SK-N-SH treated with all-trans-retinoic acid at 6 μM for 48 hours (cell line): ENCODE measurements around the gene LYPD6B.

Experiments
- ATAC-seq: fragments of 200-7000 bp; cut with Tn5 transposase; 3 replicates; pipeline ENCODE4 v1.9.1; 2020; ENCODE audit warnings: mild to moderate bottlenecking, moderate library complexity
- ARNTL ChIP-seq: fragments of 450-650 bp; formaldehyde crosslinking; IDR thresholded peaks from 2 replicates; pipeline ENCODE4 v1.5.0; 2020; ENCODE audit warnings: low read depth, mild to moderate bottlenecking, moderate library complexity, borderline replicate concordance
- BACH2 ChIP-seq: fragments of 250-450 bp; sonication (Bioruptor Pico); IDR thresholded peaks from 2 replicates; pipeline ENCODE4 v1.9.0; 2021; ENCODE audit warnings: mild to moderate bottlenecking, borderline replicate concordance
- CREB5 ChIP-seq: fragments of 250-450 bp; sonication (Bioruptor Pico); IDR thresholded peaks from 2 replicates; pipeline ENCODE4 v1.5.1; 2020; ENCODE audit warnings: low read depth, mild to moderate bottlenecking, moderate library complexity
- CSDC2 ChIP-seq: fragments of 250-450 bp; sonication (Bioruptor Pico); IDR thresholded peaks from 2 replicates; pipeline ENCODE4 v1.5.0; 2020; ENCODE audit warnings: mild to moderate bottlenecking, moderate library complexity
- ESRRG ChIP-seq: fragments of 250-450 bp; sonication (Bioruptor Pico); IDR thresholded peaks from 2 replicates; pipeline ENCODE4 v1.6.1; 2021; ENCODE audit warnings: mild to moderate bottlenecking
- GLIS3 ChIP-seq: fragments of 250-450 bp; sonication (Bioruptor Pico); IDR thresholded peaks from 2 replicates; pipeline ENCODE4 v1.5.0; 2020; ENCODE audit warnings: mild to moderate bottlenecking, moderate library complexity
- OSR1 ChIP-seq: fragments of 250-450 bp; sonication (Bioruptor Pico); IDR thresholded peaks from 2 replicates; pipeline ENCODE4 v1.8.0; 2022; ENCODE audit warnings: moderate library complexity, mild to moderate bottlenecking, inconsistent platforms
- PATZ1 ChIP-seq: fragments of 250-450 bp; sonication (Bioruptor Pico); IDR thresholded peaks from 2 replicates; pipeline ENCODE4 v1.8.0; 2020; ENCODE audit warnings: mild to moderate bottlenecking, moderate library complexity, borderline replicate concordance
- RARB ChIP-seq: fragments of 250-450 bp; sonication (Bioruptor Pico); IDR thresholded peaks from 2 replicates; pipeline ENCODE4 v1.8.0; 2021; ENCODE audit warnings: mild to moderate bottlenecking, moderate library complexity
- SNAI2 ChIP-seq: fragments of 250-450 bp; sonication (Bioruptor Pico); IDR thresholded peaks from 2 replicates; pipeline ENCODE4 v1.5.0; 2020; ENCODE audit warnings: mild to moderate bottlenecking, moderate library complexity
- TCF4 ChIP-seq: fragments of 250-450 bp; sonication (Bioruptor Pico); IDR thresholded peaks from 2 replicates; pipeline ENCODE4 v1.8.0; 2021; ENCODE audit warnings: mild to moderate bottlenecking, moderate library complexity, borderline replicate concordance
- TOX ChIP-seq: fragments of 250-450 bp; sonication (Bioruptor Pico); IDR thresholded peaks from 2 replicates; pipeline ENCODE4 v1.8.0; 2021; ENCODE audit warnings: mild to moderate bottlenecking, moderate library complexity, borderline replicate concordance
- ZC3H10 ChIP-seq: fragments of 250-450 bp; sonication (Bioruptor Pico); IDR thresholded peaks from 2 replicates; pipeline ENCODE4 v1.5.1; 2021; ENCODE audit warnings: mild to moderate bottlenecking, moderate library complexity
- ZFP3 ChIP-seq: fragments of 250-450 bp; sonication (Bioruptor Pico); IDR thresholded peaks from 2 replicates; pipeline ENCODE4 v1.5.0; 2020; ENCODE audit warnings: mild to moderate bottlenecking, moderate library complexity
- ZNF565 ChIP-seq: fragments of 450-650 bp; formaldehyde crosslinking; conservative IDR thresholded peaks from 2 replicates; pipeline ENCODE4 v1.5.0; 2020; ENCODE audit warnings: low read depth, mild to moderate bottlenecking, moderate library complexity
- ZNF70 ChIP-seq: fragments of 450-650 bp; formaldehyde crosslinking; IDR thresholded peaks from 2 replicates; pipeline ENCODE4 v1.5.0; 2020; ENCODE audit warnings: mild to moderate bottlenecking, moderate library complexity
- TF ChIP-seq, protein P1 (sequence below): fragments of 250-450 bp; sonication (Bioruptor Pico); IDR thresholded peaks from 2 replicates; pipeline ENCODE4 v1.5.0; 2020; ENCODE audit warnings: mild to moderate bottlenecking, moderate library complexity
- TF ChIP-seq, protein P2 (sequence below): fragments of 250-450 bp; sonication (Bioruptor Pico); IDR thresholded peaks from 2 replicates; pipeline ENCODE4 v1.5.1; 2021; ENCODE audit warnings: mild to moderate bottlenecking, moderate library complexity
- TF ChIP-seq, protein P3 (sequence below): fragments of 250-450 bp; sonication (Bioruptor Pico); IDR thresholded peaks from 2 replicates; pipeline ENCODE4 v1.8.0; 2021; ENCODE audit warnings: low read depth, mild to moderate bottlenecking, moderate library complexity, borderline replicate concordance

The LYPD6B gene

GRCh38 chr2:149028891-149029290 lies 9.6 kb upstream of the LYPD6B start:
- no peak for ATAC-seq
- TF ChIP-seq CREB5 (CRISPR knock-in tag) (no peak), OSR1 (CRISPR knock-in tag) (no peak), SNAI2 (CRISPR knock-in tag) (no peak), ZNF565 (no peak), BACH2 (CRISPR knock-in tag) (no peak)
- TF ChIP-seq, protein P1, sequence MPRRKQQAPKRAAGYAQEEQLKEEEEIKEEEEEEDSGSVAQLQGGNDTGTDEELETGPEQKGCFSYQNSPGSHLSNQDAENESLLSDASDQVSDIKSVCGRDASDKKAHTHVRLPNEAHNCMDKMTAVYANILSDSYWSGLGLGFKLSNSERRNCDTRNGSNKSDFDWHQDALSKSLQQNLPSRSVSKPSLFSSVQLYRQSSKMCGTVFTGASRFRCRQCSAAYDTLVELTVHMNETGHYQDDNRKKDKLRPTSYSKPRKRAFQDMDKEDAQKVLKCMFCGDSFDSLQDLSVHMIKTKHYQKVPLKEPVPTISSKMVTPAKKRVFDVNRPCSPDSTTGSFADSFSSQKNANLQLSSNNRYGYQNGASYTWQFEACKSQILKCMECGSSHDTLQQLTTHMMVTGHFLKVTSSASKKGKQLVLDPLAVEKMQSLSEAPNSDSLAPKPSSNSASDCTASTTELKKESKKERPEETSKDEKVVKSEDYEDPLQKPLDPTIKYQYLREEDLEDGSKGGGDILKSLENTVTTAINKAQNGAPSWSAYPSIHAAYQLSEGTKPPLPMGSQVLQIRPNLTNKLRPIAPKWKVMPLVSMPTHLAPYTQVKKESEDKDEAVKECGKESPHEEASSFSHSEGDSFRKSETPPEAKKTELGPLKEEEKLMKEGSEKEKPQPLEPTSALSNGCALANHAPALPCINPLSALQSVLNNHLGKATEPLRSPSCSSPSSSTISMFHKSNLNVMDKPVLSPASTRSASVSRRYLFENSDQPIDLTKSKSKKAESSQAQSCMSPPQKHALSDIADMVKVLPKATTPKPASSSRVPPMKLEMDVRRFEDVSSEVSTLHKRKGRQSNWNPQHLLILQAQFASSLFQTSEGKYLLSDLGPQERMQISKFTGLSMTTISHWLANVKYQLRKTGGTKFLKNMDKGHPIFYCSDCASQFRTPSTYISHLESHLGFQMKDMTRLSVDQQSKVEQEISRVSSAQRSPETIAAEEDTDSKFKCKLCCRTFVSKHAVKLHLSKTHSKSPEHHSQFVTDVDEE (CRISPR knock-in tag): no peak

- ATAC-seq: no peak
- TF ChIP-seq BACH2 (CRISPR knock-in tag) (no peak), TOX (CRISPR knock-in tag) (no peak), ZFP3 (no peak), ZNF565 (no peak), RARB (CRISPR knock-in tag) (no peak)
These were observed 9.1 kb upstream of the LYPD6B start for GRCh38 chr2:149029307-149029965.

DNA sequence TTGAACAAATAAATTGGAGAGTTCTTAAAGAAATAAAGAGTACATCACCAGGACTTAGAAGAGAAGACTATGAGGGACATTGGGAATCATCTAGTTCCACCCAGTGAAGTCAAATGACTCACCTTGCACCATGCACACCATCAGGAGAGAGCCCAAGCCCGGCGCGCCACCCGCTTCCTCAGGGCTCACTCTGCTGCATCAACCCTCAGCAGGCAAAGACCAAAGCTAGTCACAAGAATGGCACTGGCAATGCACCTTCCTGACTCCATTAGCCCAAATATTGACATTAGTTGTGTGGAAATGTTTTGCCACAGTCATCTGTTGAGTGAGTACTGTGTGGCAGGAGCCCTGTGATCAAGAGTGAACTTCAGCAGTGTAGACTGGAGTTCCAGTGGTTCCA lies 7.1 kb upstream of the LYPD6B start:
- no peak for ATAC-seq
- TF ChIP-seq SNAI2 (CRISPR knock-in tag) (no peak), GLIS3 (CRISPR knock-in tag) (no peak), ESRRG (CRISPR knock-in tag) (no peak), ZFP3 (no peak), ARNTL (CRISPR knock-in tag) (no peak), ZNF70 (CRISPR knock-in tag) (no peak), ZC3H10 (CRISPR knock-in tag) (no peak), TCF4 (CRISPR knock-in tag) (no peak), BACH2 (CRISPR knock-in tag) (no peak), TOX (CRISPR knock-in tag) (no peak), OSR1 (CRISPR knock-in tag) (no peak), CSDC2 (CRISPR knock-in tag) (no peak), CREB5 (CRISPR knock-in tag) (no peak)
- TF ChIP-seq, protein P2, sequence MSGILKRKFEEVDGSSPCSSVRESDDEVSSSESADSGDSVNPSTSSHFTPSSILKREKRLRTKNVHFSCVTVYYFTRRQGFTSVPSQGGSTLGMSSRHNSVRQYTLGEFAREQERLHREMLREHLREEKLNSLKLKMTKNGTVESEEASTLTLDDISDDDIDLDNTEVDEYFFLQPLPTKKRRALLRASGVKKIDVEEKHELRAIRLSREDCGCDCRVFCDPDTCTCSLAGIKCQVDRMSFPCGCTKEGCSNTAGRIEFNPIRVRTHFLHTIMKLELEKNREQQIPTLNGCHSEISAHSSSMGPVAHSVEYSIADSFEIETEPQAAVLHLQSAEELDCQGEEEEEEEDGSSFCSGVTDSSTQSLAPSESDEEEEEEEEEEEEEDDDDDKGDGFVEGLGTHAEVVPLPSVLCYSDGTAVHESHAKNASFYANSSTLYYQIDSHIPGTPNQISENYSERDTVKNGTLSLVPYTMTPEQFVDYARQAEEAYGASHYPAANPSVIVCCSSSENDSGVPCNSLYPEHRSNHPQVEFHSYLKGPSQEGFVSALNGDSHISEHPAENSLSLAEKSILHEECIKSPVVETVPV (CRISPR knock-in tag): no peak
- TF ChIP-seq, protein P3, sequence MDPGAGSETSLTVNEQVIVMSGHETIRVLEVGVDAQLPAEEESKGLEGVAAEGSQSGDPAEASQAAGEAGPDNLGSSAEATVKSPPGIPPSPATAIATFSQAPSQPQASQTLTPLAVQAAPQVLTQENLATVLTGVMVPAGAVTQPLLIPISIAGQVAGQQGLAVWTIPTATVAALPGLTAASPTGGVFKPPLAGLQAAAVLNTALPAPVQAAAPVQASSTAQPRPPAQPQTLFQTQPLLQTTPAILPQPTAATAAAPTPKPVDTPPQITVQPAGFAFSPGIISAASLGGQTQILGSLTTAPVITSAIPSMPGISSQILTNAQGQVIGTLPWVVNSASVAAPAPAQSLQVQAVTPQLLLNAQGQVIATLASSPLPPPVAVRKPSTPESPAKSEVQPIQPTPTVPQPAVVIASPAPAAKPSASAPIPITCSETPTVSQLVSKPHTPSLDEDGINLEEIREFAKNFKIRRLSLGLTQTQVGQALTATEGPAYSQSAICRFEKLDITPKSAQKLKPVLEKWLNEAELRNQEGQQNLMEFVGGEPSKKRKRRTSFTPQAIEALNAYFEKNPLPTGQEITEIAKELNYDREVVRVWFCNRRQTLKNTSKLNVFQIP: no peak

GRCh38 chr2:149033716-149034115 lies 4.8 kb upstream of the LYPD6B start:
- TF ChIP-seq, protein P2 (CRISPR knock-in tag): no peak
- TF ChIP-seq ZNF70 (CRISPR knock-in tag) (no peak), TOX (CRISPR knock-in tag) (no peak), PATZ1 (CRISPR knock-in tag) (no peak)
- TF ChIP-seq, protein P3: no peak
- ATAC-seq: no peak
